MV-4-11 (cell line): Measurements from ENCODE around the gene IL27RA.

ENCODE experiments used
- DNase-seq: peaks from one replicate; lab custom pipeline; 2025; lab: John Stamatoyannopoulos, UW

The IL27RA gene

DNA sequence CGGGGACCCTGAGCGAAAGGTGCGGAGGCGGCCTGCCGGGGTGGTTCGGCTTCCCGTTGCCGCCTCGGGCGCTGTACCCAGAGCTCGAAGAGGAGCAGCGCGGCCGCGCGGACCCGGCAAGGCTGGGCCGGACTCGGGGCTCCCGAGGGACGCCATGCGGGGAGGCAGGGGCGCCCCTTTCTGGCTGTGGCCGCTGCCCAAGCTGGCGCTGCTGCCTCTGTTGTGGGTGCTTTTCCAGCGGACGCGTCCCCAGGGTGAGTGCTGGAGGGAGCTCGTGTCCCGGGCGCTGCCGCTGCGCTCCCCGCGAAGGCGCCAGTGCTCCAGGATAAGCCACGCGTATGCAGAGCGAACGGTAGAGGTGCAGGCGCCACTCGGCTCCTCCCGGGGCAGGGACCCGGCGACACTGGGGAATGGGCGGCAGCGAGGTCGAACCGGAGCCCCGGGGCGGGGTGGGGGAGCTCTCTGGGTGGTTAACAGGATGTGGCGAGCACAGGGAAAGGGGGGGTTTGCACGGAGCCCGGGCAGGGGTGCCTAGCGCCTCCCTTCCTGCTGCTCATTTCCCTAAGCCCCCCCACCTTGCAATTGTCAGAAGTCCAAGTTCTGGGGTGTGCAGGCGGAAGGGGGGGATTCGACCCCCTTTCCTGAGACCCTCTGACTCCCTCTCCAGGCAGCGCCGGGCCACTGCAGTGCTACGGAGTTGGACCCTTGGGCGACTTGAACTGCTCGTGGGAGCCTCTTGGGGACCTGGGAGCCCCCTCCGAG, at the start of gene IL27RA:
Gene IL27RA, plus strand, starts transcription at position 44 of the 762 bp plus-strand sequence. Its CDS starts 111 bp downstream, at position 155.
- DNase-seq = peak; percentile 61

DNA sequence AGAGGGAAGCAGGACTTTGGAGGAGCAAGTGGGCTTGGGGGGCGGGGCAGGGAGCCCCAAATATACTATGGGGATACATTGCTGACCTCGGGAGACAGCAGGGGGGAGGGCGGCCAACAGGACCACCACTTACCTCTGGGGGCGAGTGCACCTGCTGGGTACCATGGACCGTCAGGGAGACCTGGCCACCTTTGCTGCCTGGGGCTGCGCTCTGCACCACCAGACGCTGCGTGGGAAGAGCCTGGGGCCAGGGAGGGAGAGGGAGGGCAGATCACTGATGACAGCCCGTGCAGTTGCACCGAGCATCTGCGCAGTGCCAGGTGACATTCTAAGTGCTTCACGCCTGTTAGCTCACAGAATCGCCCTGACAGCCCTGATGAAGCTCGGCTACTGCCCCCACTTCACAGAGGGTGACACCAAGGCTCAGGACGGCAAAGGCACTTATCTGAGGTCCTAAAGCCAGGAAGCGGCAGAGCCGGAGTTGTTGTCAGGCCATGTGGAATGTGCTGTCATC, 49.5 kb upstream of the IL27RA start:
- DNase-seq = no peak

DNA sequence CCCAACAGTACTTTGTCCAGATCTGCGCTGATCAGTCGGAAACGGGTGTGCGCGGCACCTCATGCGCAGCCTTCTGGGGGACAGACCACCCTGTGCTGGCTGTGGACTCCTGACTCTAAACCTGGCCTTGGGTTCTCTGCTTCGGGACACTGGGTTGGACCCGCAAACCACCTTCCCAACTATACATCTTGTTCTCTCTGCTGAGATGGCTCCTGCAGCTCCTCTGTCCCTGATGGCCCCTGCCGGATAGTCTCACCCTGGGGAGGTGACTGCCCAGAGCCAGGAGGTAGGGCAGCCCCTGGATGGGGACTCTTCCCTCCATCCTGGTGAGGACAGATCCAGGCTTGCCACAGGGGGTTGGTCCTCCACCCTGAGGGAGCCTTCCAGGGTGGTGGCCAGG, 48.8 kb upstream of the IL27RA start:
- no peak for DNase-seq

DNA sequence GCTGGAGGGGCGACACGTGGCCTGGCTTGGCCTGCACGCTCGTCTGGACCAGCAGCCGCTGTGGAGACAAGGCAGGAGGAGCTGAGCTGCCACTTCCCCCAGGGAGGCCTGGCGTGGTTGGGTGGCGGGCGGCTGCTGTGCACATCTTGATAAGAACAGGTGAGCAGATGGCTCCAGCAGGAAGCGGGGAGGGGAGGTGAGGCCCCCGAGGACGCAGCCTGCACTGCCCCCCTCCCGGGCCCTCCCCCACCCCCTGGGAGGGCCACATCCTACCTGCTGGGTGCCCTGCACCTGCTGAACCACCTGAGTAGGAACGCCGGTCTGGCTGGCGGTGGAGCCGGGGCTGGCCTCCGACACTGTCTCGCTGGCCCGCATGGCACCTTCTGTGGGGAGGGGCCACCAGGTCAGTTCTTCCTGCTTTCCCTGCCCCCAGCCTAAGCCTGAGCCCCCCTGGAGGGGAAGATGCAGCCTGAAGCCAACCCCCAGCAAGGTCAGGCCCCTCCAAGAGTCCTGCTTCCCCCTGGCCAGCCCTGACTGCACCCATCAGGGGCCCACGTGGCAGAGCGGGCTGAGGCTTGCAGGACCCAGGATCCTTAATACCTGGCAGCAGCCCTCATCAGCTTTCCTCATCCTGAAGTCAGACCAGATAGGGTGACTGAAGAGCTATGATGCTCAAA, 48.2 kb upstream of the IL27RA start:
- no peak for DNase-seq

DNA sequence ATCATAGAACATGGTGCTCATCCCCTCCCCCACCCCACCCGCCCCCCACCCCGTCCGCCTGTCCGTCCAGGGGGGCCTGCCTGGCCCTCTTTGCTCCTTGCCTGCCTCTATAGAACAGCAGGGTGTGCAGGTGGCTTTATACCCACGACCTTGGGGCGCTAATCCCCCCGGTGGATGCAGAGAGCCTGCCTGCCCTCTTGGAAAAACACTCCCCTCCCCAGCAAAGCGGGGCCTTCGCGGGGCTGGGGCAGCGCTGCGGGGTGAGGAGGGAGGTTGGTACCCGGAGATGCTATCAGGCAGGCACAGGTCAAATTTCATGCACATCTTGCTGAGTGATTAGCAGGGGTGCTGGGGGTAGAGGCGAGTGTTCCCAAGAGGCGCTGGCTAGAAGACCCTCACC, 47.4 kb upstream of the IL27RA start:
- no peak for DNase-seq

DNA sequence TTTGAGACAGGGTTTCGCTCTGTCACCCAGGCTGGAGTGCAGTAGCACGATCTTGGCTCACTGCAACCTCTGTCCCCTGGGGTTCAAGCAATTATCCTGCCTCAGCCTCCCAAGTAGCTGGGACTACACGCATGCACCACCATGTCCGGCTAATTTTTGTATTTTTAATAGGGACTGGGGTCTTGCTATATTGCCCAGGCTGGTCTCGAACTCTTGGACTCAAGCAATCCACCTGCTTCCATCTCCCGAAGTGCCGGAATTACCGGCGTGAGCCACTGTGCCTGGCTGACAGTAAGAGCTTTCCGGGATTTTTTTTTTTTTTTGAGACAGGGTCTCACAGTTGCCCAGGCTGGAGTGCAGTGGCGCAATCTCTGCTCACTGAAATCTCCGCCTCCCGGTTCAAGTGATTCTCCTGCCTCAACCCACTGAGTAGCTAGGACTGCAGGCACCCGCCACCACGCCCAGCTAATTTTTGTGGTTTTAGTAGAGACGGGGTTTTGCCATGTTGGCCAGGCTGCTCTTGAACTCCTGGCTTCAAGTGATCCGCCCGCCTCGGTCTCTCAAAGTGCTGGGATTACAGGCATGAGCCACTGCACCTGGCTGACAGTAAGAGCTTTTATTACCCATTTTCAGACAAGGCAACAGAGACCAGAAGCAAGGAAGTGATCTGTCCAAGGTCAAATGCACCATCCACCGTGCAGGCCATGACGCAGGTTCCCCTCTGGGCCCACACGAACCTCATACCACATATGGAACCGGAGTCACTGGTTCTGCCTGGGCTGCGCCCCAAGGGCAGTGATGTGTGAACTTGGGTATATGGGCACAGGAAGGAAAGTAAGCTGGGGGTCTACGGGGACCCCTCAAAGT, 46.5 kb upstream of the IL27RA start:
- peak; percentile 68 for DNase-seq

DNA sequence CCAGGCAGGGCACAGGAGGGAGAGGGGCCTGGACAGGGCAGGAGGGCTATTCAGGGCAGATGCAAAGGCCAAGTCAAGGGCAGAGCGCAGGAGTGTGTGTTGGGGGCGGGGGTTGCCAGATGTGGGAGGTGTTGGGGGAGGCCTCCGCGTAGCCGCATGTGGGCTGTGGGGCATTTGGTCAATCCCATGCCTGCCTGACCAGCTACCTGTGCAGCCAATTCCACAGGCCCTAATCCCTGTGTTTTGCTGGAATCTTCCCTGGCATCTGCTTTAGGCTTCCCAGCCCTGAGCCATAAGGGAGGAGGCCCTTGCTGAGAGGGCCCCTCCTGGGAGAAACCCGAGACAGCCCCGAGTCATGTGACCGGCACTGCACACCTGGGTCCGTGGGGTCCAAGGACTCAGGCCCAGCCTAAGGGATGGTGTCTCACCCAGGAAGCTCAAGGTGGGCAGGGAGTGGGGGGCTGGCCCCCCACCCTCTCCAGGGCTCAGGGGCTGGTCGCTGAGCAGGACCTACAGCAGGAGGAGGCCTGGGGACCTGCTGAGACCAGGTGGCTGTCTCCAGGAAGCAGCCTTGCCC, 45.7 kb upstream of the IL27RA start:
- DNase-seq = no peak

DNA sequence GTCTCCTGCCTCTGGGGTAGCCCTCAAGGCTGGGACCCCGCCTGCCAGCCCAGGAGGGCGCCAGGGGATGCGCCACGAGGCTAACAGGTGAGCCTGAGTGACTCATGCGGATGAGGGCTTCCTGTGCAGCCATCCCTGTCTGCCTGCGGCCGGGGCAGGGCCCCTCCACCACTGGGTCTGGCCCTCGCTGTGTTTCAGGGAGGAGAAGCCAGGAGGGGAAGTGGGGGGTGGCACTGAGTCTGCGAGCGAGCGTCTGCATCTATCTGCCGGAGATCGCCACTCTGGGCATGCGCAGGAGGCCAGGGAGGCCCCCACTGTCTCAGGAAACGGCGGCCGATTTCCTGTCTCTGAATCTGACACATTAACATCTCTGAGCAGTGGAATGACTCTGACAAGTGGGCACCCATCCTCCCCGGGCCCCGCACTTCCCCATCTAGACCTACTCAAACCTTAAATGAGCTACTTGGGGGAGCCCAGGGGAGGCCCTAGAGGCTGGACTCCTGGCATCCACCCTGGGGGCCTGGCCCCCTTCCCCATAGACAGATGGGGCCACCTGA, 45.1 kb upstream of the IL27RA start:
- peak; percentile 99 for DNase-seq

DNA sequence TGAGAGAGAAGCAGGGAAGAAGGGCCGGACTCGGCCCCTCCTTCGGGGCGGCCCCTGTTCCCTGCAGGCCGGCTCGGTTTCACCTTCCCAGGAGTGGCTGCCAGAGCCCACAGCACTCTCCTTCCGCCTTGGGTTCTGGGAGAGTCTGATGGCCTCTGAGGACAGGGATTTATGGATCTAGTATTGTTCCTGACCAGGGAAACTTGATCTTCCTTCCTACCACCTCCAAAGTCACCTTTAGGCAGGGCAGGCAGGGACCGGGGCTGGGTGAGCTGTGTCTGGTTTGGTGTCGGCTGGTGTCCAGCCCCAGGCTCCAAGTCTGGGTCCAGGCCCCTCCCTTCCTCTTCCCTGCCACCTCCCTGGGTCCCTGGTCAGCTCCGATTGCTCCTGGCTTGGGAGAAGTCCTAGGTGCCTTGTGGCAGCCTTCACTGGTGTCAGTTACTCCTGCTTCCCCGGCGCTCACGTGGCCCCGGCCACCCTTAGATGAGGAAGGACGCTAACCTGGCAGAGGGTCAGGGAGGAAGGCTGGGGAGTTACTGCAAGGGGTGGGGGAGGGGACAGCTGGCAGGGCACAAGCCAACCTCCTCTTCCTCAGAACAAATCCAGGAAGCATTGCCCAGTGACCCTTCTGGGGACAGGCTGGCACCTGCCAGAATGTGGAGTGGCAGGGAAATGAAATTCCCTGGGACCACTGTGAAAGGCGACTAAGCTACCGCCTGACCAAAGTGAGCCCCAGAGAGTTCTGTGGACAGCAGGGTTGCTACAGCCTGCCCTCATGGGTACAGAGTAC, 44.3 kb upstream of the IL27RA start:
- peak; percentile 15 for DNase-seq

DNA sequence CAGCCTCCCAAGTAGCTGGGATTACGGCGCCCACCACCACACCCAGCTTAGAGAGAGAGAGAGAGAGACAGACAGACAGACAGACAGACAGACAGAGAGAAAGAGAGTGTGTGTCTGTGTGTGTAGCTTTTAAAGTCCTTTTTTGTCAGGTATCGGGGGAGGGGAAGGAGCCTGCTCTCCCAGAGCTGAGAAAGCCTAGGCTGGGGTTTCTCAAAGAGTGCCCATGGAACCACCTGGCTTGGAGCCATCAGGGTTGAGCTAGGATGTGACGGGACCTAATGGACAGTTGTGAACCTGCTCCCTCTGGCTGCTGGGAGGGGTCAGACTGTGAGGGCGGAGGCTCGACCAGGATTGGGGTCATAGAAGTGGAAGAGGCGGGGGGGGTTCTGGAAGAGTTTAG, 42.1 kb upstream of the IL27RA start:
- no peak for DNase-seq

DNA sequence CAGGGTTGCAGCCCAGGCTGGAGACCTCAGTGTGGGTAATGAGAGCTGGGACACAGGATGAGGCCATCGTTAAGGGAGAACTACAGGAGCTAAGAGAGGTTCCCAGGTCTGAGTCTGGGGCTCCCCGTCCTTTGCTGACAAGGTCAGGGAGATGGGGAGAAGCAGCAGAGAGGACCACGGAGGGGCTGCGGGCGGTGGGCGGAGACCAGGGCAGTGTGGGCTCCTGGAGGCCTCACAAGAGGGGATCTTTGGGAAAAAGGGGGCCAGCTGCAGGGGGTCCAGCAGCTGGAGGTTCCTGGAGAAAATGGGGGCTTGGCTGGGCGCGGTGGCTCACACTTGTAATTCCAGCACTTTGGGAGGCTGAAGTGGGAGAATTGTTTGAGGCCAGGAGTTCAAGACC, 41.5 kb upstream of the IL27RA start:
- DNase-seq = no peak

DNA sequence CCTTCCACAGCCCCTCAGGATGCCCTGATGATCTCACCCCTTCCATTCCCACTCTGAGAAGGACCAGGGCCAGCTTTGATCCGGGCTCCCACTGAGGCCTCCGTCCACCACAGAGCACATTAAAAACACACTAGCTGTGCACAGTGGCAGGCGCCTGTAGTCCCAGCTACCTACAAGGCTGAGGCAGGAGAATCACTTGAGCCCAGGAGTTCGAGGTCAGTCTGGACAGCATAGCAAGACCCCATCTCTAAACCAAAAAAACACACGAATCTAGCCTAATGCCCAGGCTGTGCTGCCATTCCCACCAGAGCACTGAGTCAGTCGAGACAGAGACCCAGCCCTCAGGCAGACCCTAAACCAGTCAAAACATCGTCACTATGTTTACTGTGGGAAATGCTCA, 39.5 kb upstream of the IL27RA start:
- DNase-seq = no peak

DNA sequence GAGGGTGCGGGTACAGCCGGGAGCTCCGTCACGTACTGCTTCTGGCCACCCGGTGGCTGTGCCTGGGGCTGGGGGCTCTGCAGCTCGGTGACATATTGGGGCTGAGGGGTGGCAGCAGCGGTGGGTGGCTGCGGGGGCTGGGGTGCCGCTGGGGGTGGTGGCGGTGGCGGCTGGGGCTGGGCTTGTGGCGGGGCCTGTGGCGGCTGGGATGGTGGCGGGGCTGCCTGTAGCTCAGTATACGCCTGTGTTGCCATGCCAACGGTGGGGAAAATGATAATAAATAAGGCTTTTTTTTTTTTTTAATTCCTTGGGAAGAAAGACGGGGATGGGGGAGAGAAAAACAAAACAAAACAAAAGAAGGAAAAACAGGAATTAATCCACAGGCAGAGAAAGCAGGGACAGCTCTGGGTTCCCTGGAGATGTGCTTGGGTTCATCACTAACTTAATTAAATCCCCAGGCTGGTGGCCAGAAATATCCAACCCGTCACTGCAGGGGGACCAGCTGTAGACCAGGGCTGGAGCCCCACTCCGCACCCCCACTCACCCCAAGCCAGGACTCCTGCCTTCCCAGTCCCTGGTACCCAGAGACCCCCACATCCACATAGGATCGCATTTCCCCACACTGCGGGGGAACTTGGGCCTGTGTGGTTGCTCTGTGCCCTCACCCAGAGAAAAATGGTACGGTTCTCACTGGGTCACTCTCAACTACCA, 37.8 kb upstream of the IL27RA start:
- DNase-seq = no peak

DNA sequence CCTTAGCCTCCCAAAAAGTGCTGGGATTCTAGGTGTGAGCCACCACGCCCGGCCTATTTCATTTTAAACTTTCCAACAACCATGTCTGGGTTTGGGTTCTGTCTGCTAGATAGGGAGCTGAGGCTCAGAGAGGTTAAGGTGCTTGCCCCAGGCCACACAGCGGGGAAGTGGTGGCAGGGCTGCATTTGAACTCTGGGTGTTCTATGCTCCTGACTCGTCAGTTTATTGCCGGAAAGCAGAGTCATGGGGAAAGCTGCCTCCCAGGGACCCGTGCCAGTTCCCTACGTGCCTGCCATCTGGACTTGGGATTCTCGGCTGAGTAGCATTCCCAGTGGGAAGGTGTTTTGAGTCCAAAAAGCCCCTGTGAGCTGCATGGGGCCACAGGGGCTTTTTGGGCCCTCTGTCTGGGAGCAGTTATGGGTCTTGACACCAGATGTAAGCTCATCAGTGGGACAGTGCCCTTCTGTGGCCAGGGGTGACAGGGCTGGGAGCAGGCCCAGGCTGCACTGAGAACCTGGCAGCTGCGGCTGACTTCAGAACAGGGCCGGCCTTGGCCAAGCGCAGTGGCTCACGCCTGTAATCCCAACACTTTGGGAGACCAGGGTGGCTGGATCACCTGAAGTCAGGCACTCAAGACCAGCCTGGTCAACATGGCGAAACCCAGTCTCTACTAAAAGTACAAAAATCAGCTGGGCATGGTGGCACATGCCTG, 36.4 kb upstream of the IL27RA start:
- DNase-seq = no peak

DNA sequence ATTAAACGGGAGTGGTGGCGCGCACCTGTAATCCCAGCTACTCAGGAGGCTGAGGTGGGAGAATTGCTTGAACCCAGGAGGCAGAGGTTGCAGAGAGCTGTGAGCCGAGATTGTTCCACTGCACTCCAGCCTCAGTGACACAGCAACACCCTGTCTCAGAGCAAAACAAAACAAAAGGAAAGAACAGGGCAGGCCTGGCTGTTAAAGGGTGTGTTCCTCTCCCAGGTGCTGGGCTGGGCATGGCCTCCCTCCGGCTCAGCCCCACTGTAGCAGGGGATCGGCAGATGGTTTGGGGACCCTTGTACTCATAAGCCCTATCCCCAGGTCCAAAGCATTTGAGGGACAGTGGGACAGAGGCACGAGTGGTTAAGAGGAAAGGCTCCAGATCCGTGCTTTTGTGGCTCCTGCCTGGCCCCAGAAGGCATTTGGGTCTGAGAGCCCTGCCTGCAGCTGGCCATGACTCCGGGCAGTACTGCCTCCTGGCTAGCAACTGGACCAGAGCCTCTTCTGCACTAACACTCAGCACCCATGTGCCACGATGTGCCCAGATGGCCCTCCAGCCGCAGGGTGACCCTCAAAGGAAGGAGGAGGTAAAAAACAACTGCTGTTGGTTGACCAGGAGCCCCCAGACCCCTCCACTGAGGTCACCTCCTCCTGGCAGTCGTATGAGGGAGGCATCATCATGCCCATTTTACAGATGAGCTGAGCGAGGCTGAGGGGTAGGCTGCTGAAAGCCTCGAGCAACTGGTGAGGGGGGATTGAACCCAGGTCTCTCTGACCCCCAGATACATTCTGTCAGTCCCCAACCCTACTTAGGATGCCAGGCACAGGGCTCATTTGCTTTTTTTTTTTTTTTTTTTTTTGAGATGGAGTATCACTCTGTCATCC, 35.4 kb upstream of the IL27RA start:
- no peak for DNase-seq

DNA sequence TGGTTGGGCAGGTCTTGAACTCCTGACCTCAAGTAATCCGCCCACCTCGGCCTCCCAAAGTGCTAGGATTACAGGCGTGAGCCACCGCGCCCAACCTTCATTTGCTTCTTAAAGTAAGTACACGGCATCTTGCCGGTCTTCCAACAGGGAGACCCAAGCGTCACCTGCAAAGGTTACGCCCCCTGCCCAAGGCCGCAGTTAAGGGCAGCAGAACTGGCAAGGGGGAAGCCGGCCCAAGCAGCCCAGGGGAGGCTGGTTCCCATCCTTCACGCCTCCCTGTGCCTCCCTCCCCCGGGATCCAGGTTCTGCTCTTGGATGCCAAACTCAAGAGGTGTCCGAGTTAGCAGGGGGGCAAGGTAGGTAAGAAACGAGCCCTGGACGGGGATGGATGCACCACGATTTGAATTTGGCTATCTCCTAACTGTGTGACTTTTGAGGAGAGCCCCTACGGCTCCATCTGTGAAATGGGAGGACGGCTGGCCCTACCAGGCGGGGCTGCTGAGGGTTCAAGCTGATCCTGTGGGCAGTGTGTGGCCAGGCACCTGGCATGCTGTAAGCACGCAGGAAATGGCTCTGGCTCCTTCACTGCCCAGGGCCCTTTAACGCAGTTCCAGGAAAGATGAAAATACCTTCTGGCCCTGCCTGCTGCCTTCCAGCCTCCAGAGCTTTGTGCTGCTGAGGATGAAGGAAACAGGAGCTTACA, 34.5 kb upstream of the IL27RA start:
- DNase-seq = no peak

DNA sequence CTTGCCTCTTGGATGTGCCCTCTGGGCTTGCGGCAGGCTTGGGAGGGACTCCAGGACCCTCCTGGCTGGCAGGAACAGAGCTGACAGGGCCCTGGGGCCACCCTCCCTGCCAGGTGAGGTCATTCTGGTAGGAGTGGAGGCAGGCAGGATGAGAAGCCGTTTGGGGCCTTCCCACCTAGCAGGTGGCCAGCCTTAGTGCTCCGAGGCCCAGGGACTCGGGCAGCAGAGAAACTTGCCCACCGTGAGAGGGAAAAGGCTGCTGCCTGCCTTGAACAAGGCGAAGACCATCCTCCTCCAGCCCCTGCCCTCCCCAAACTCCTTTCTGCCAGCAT, 34.0 kb upstream of the IL27RA start:
- DNase-seq = no peak

DNA sequence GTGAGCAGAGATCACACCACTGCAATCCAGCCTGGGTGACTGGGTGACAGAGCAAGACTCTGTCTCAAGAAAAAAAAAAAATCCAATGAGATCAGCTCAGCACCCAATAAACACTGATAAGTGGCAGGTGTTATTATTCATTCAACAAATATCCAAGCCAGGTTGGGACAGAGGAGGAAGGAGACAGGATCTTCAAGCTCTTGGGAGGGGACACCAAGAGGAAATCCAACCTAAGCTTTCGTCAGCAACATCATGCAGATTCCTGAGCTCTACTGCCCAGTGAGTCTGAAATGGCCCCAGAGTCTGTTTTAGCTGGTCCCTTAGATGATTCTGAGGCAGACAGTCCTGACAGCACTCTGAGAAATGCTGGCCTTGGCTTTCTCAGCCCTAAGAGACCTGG, 33.1 kb upstream of the IL27RA start:
- no peak for DNase-seq
